ENCODE data around the gene DPP10.
"Not testable (repeated sequence)": the region's sequence is repeated elsewhere in the genome, so short reads cannot be mapped to it uniquely, and the experiment has no call there.

DPP10 gene

GRCh38 chr2:115305712-115306111 is 863.3 kb downstream of the DPP10 start:
- DNase-seq: no peak

- DNase-seq: no peak
These were observed 871.7 kb downstream of the DPP10 start for GRCh38 chr2:115314119-115314518.

GRCh38 chr2:115327061-115327460 is 884.6 kb downstream of the DPP10 start:
- DNase-seq: no peak

- no peak for DNase-seq
These were observed 917.1 kb downstream of the DPP10 start for GRCh38 chr2:115359550-115359949.

GRCh38 chr2:115364093-115364492 is 921.7 kb downstream of the DPP10 start:
- no peak for DNase-seq

- DNase-seq: no peak
These were observed 927.0 kb downstream of the DPP10 start for GRCh38 chr2:115369400-115369799.

GRCh38 chr2:115374981-115375380 is 932.5 kb downstream of the DPP10 start:
- no peak for DNase-seq

- DNase-seq: no peak
These were observed 942.0 kb downstream of the DPP10 start for GRCh38 chr2:115384399-115384798.

GRCh38 chr2:115386465-115386864 is 944.0 kb downstream of the DPP10 start:
- no peak for DNase-seq

- no peak for DNase-seq
These were observed 946.6 kb downstream of the DPP10 start for GRCh38 chr2:115389024-115389423.

- no peak for DNase-seq
These were observed 947.6 kb downstream of the DPP10 start for GRCh38 chr2:115389898-115390565.

- no peak for DNase-seq
These were observed 954.1 kb downstream of the DPP10 start for GRCh38 chr2:115396579-115396978.

GRCh38 chr2:115400940-115401339 is 958.5 kb downstream of the DPP10 start:
- no peak for DNase-seq

GRCh38 chr2:115412501-115412900 is 970.1 kb downstream of the DPP10 start:
- no peak for DNase-seq

- no peak for DNase-seq
These were observed 971.4 kb downstream of the DPP10 start for GRCh38 chr2:115413791-115414190.

GRCh38 chr2:115414466-115414865 is 972.0 kb downstream of the DPP10 start:
- no peak for DNase-seq

GRCh38 chr2:115422004-115422634 is 979.7 kb downstream of the DPP10 start:
- DNase-seq: no peak

GRCh38 chr2:115427436-115427835 is 985.0 kb downstream of the DPP10 start:
- no peak for DNase-seq

GRCh38 chr2:115440746-115441145 is 998.3 kb downstream of the DPP10 start:
- not testable (repeated sequence) for DNase-seq

- DNase-seq: no peak
These were observed 1001.2 kb downstream of the DPP10 start for GRCh38 chr2:115443539-115444185.

- DNase-seq: no peak
These were observed 1017.6 kb downstream of the DPP10 start for GRCh38 chr2:115460008-115460407.

- DNase-seq: no peak
These were observed 1038.3 kb downstream of the DPP10 start for GRCh38 chr2:115480741-115481140.

GRCh38 chr2:115481842-115482241 is 1039.4 kb downstream of the DPP10 start:
- DNase-seq: no peak

- DNase-seq: no peak
These were observed 1041.2 kb downstream of the DPP10 start for GRCh38 chr2:115483666-115484065.
